A549 (cell line): Measurements from ENCODE around the gene POLA1. TPM values are rescaled to one million over a fixed set of nuclear protein-coding genes. Genes with fewer than 3 reads are reported as not detected.

Experiments used
- ATAC-seq, 2 experiments: fragments of 200-7000 bp in 1 of 2; fragments of >200 bp in 1 of 2; cut with Nextera tagmentation in 1 of 2; cut with Tn5 transposase in 1 of 2; 3 replicates each; pipeline versions ENCODE4 v1.8.0 to v1.9.1; 2018 to 2020; ENCODE audit warnings: mild to moderate bottlenecking in 1 of 2, moderate library complexity in 1 of 2
- CTCF ChIA-PET: fragments of 300-600 bp; sonication (Branson Sonifier 250); formaldehyde crosslinking; extraction: SDS; loops from one replicate; lab custom pipeline; 2021; ENCODE audit warnings: antibody characterized with exemption, inconsistent platforms; lab: Yijun Ruan, JAX
- POLR2A ChIA-PET: fragments of 350-600 bp; formaldehyde crosslinking; extraction: SDS; loops from one replicate; lab custom pipeline; 2021; ENCODE audit warnings: antibody characterized with exemption, inconsistent platforms; lab: Yijun Ruan, JAX
- DNase-seq, 2 experiments: peaks; one replicate each; pipeline versions ENCODE4 v3.0.0 to v3.0.0-alpha.2; 2011 to 2016; ENCODE audit warnings: low read depth in 1 of 2, low spot score in 1 of 2
- FAIRE-seq: peaks from 2 replicates; lab custom pipeline; 2011; peaks lifted over from hg19 to GRCh38; lab: Jason Lieb, UNC
- H3K27ac ChIP-seq, 2 experiments: fragments of >200 bp; sonication (Bioruptor Twin); formaldehyde crosslinking; 3 replicates each; pipeline ENCODE4 v1.5.1; 2016 to 2017
- H3K4me1 ChIP-seq: fragments of >200 bp; sonication (Bioruptor Twin); formaldehyde crosslinking; 3 replicates; pipeline ENCODE4 v1.6.1; 2016
- H3K4me2 ChIP-seq: fragments of >200 bp; sonication (Bioruptor Twin); formaldehyde crosslinking; 3 replicates; pipeline ENCODE4 v1.6.1; 2016
- H3K4me3 ChIP-seq: fragments of >200 bp; sonication (Bioruptor Twin); formaldehyde crosslinking; 3 replicates; pipeline ENCODE4 v1.5.1; 2016
- H3K9me3 ChIP-seq: fragments of >200 bp; sonication (Bioruptor Twin); formaldehyde crosslinking; 3 replicates; pipeline ENCODE4 v1.6.1; 2016
- BCL3 ChIP-seq: fragments of >200 bp; sonication (Bioruptor Twin); formaldehyde crosslinking; IDR thresholded peaks from 3 replicates; pipeline ENCODE4 v1.6.1; 2016
- CHD4 ChIP-seq: fragments of 200-600 bp; sonication (generic); IDR thresholded peaks from 2 replicates; pipeline ENCODE4 v1.6.1; 2016; ENCODE audit warnings: antibody characterized with exemption, mild to moderate bottlenecking, borderline replicate concordance
- CTCF ChIP-seq: fragments of >200 bp; sonication (Bioruptor Twin); formaldehyde crosslinking; IDR thresholded peaks from 3 replicates; pipeline ENCODE4 v1.5.1; 2016
- E2F6 ChIP-seq: IDR thresholded peaks from 2 replicates; pipeline ENCODE4 v1.6.1; 2012; ENCODE audit warnings: low read depth, borderline replicate concordance
- ELK1 ChIP-seq: fragments of 150-350 bp; IDR thresholded peaks from 2 replicates; pipeline ENCODE4 v1.6.1; 2014; ENCODE audit warnings: low read depth, mild to moderate bottlenecking, low read length
- ESRRA ChIP-seq: fragments of 150-350 bp; IDR thresholded peaks from 2 replicates; pipeline ENCODE4 v1.6.1; 2014; ENCODE audit warnings: mild to moderate bottlenecking, low read length, borderline replicate concordance
- FOSL2 ChIP-seq, 2 experiments: fragments of 450-650 bp in 1 of 2; fragments of >200 bp in 1 of 2; sonication (Bioruptor Twin) in 1 of 2; formaldehyde crosslinking; IDR thresholded peaks; 2 replicates each; pipeline versions ENCODE4 v1.5.0 to v1.6.1; 2016 to 2020; ENCODE audit warnings: mild to moderate bottlenecking in 1 of 2, moderate library complexity in 1 of 2
- FOXS1 ChIP-seq: fragments of 250-450 bp; sonication (Bioruptor Pico); IDR thresholded peaks from 2 replicates; pipeline ENCODE4 v1.5.0; 2020; ENCODE audit warnings: mild to moderate bottlenecking, moderate library complexity
- HDAC2 ChIP-seq: fragments of 200-600 bp; sonication (generic); IDR thresholded peaks from 2 replicates; pipeline ENCODE4 v1.6.1; 2016
- HEYL ChIP-seq: fragments of 250-450 bp; sonication (Bioruptor Pico); IDR thresholded peaks from 2 replicates; pipeline ENCODE4 v1.8.0; 2021; ENCODE audit warnings: mild to moderate bottlenecking, moderate library complexity
- HMGXB4 ChIP-seq: fragments of 250-450 bp; sonication (Bioruptor Pico); IDR thresholded peaks from 2 replicates; pipeline ENCODE4 v1.5.0; 2021; ENCODE audit warnings: mild to moderate bottlenecking, moderate library complexity, borderline replicate concordance
- HOXB5 ChIP-seq: fragments of 250-450 bp; sonication (Bioruptor Pico); IDR thresholded peaks from 2 replicates; pipeline ENCODE4 v1.5.0; 2020; ENCODE audit warnings: mild to moderate bottlenecking, moderate library complexity
- JUN ChIP-seq, 2 experiments: fragments of >200 bp; sonication (Bioruptor Twin); formaldehyde crosslinking; IDR thresholded peaks; 2 replicates in 1 of 2; 3 replicates in 1 of 2; pipeline ENCODE4 v1.6.1; 2016 to 2017
- JUNB ChIP-seq: fragments of >200 bp; sonication (Bioruptor Twin); formaldehyde crosslinking; IDR thresholded peaks from 2 replicates; pipeline ENCODE4 v1.6.1; 2016
- KDM1A ChIP-seq: fragments of 200-600 bp; sonication (generic); IDR thresholded peaks from 2 replicates; pipeline ENCODE4 v1.6.1; 2016; ENCODE audit warnings: low read depth, mild to moderate bottlenecking
- MAX ChIP-seq: IDR thresholded peaks from 2 replicates; pipeline ENCODE4 v1.6.1; 2012
- MAZ ChIP-seq: fragments of 150-350 bp; IDR thresholded peaks from 2 replicates; pipeline ENCODE4 v1.6.1; 2014; ENCODE audit warnings: antibody characterized with exemption, low read depth, low read length, borderline replicate concordance
- MYC ChIP-seq: IDR thresholded peaks from 2 replicates; pipeline ENCODE4 v1.6.1; 2012; ENCODE audit warnings: mild to moderate bottlenecking, inconsistent platforms, low read length, improper control_type of control experiment, borderline replicate concordance
- NFE2L2 ChIP-seq: fragments of 150-350 bp; conservative IDR thresholded peaks from 2 replicates; pipeline ENCODE4 v1.6.1; 2014; ENCODE audit warnings: low read length
- PHF8 ChIP-seq: fragments of 200-600 bp; sonication (generic); IDR thresholded peaks from 2 replicates; pipeline ENCODE4 v1.6.1; 2016; ENCODE audit warnings: low read depth, mild to moderate bottlenecking, antibody characterized with exemption, moderate library complexity, borderline replicate concordance
- POLR2A ChIP-seq: IDR thresholded peaks from 2 replicates; pipeline ENCODE4 v1.6.1; 2012; ENCODE audit warnings: mild to moderate bottlenecking, low read length
- POLR2AphosphoS2 ChIP-seq: conservative IDR thresholded peaks from 2 replicates; pipeline ENCODE4 v1.6.1; 2012; ENCODE audit warnings: low read length, improper control_type of control experiment, inconsistent platforms
- RARB ChIP-seq: fragments of 250-450 bp; sonication (Bioruptor Pico); IDR thresholded peaks from 2 replicates; pipeline ENCODE4 v1.8.0; 2021; ENCODE audit warnings: mild to moderate bottlenecking, moderate library complexity
- REST ChIP-seq: fragments of 200-600 bp; sonication (generic); IDR thresholded peaks from 2 replicates; pipeline ENCODE4 v1.6.1; 2016; ENCODE audit warnings: antibody characterized with exemption, mild to moderate bottlenecking, moderate library complexity
- SREBF2 ChIP-seq: fragments of 450-650 bp; IDR thresholded peaks from 2 replicates; pipeline ENCODE4 v1.6.1; 2014; ENCODE audit warnings: mild to moderate bottlenecking, moderate library complexity
- USF2 ChIP-seq: fragments of 450-650 bp; IDR thresholded peaks from 2 replicates; pipeline ENCODE4 v1.6.1; 2014; ENCODE audit warnings: antibody characterized with exemption
- WGBS: methylation state at CpG from one replicate; pipeline ENCODE4 v1.1.6; 2017; ENCODE audit errors: missing lambda C conversion rate; 5-methylcytosine and 5-hydroxymethylcytosine counted together
- polyA minus RNA-seq: library from RNA; depleted of rRNA, polyadenylated mRNA; stranded (reverse); fragments of >200 nt; gene quantifications from 2 replicates; pipeline ENCODE4 v1.2.3, GENCODE V29; 2011; rRNA and poly(A)+ RNA removed
- polyA plus RNA-seq, 4 experiments: library from polyadenylated mRNA; depleted of rRNA in 3 of 4; stranded (reverse); fragments of >200 nt; fragmentation: RNase III in 1 of 4; extraction: RNeasy Plus Mini Kit Qiagen cat#74134 plus additional on column Dnase treatment in 1 of 4; gene quantifications; 2 replicates in 3 of 4; 3 replicates in 1 of 4; pipeline ENCODE4 v1.2.3, GENCODE V29; 2011 to 2017

POLA1 gene
- 8.8 and 14.3 TPM in 2 replicates for polyA plus RNA-seq (2011; rRNA removed)
- 5.0 and 6.2 TPM in 2 replicates for polyA plus RNA-seq (2012; cell fraction: cytosol; rRNA removed)
- 5.1 and 8.7 TPM in 2 replicates for polyA plus RNA-seq (2012; cell fraction: nucleus; rRNA removed)
- polyA plus RNA-seq (2017; fragmentation: RNase III; extraction: RNeasy Plus Mini Kit Qiagen cat#74134 plus additional on column Dnase treatment), result 15.4 to 18.6 TPM (median 17.5 TPM) in 3 replicates
- polyA minus RNA-seq, result 33.1 and 33.4 TPM in 2 replicates

GRCh38 chrX:24693453-24694202, at the start of gene POLA1:
Gene POLA1 (plus strand): TSS chrX:24693918. CDS start chrX:24693962, 44 bp downstream.
- H3K27ac ChIP-seq, result peak within 1 kb of the TSS; percentile 74 to 89
- 0 out of 3 replicates have a peak, but pooled peaks cover 5% of the 10 kb centered on the region for H3K4me1 ChIP-seq
- peak within 1 kb of the TSS; percentile 69 for H3K4me2 ChIP-seq
- WGBS, result 1% methylated on average over 23 of the region's 70 CpGs
- peak within 1 kb of the TSS; percentile 68 for H3K4me3 ChIP-seq
- peak; percentile 98 for ATAC-seq
- DNase-seq, result peak; percentile 84 to 97
- POLR2A ChIA-PET, result interaction anchor here (0.6 kb wide), 1 partner anchor 17 kb away, joined by 3 read pairs; no protein-coding TSS in a partner anchor
- CTCF ChIA-PET, result interaction anchor here (1.6 kb wide), 1 partner anchor 24 kb away, joined by 4 read pairs; no protein-coding TSS in a partner anchor
- H3K9me3 ChIP-seq, result no peaks in the 10 kb centered on the region
- FAIRE-seq, result no peak
- TF ChIP-seq JUNB (no peak), HEYL (no peak), MYC (0 out of 2 replicates have a peak, but pooled peaks have one; percentile 58), RARB (no peak), HMGXB4 (CRISPR knock-in tag) (no peak), CTCF (peak; percentile 23; the same call in 2 of the 3 replicates), ELK1 (peak; percentile 26; the same call in 1 of the 2 replicates), PHF8 (peak; percentile 42), USF2 (peak; percentile 7; the same call in 1 of the 2 replicates), KDM1A (no peak), REST (no peak), E2F6 (peak; percentile 74; the same call in 1 of the 2 replicates), NFE2L2 (no peak), SREBF2 (no peak), MAZ (no peak), POLR2A (peak; percentile 45), JUN (IDR thresholded peaks at IDR 0.05) (peak in 1 of 2 experiments; percentile 66; a peak in 2 of 5 replicates), FOXS1 (CRISPR knock-in tag) (no peak), BCL3 (no peak), ESRRA (no peak), FOSL2 (IDR thresholded peaks at IDR 0.05) (no peak), FOSL2 (CRISPR knock-in tag; IDR thresholded peaks at IDR 0.05) (no peak), HOXB5 (CRISPR knock-in tag) (no peak), MAX (peak; percentile 70), POLR2AphosphoS2 (no peak), CHD4 (no peak), HDAC2 (no peak)
